ENCODE measurements around the gene PIK3R3.

The PIK3R3 gene

DNA sequence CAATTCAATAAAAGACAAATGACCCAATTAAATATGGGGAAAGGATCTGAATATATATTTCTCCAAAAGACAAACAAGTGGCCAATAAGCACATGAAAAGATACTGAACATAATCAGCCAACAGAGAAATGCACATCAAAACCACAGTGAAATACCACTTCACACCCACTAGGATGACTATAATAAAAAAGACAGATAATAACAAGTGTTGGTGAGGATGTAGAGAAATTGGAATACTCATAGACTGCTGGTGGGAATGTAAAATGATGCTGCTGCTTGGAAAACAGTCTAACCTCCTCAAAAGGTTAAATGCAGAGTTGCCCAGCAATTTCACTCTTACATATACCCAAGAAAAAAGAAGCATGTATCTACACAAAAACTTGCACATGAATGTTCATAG, 48.9 kb downstream of the PIK3R3 start:
- DNase-seq (ENCODE audit: low spot score): no peak
- Histone ChIP-seq H3K4me3 (no peak overlapping the region), H3K27ac (no peak overlapping the region)
- TF ChIP-seq CTCF (IDR thresholded peaks at IDR 0.05): no peak

DNA sequence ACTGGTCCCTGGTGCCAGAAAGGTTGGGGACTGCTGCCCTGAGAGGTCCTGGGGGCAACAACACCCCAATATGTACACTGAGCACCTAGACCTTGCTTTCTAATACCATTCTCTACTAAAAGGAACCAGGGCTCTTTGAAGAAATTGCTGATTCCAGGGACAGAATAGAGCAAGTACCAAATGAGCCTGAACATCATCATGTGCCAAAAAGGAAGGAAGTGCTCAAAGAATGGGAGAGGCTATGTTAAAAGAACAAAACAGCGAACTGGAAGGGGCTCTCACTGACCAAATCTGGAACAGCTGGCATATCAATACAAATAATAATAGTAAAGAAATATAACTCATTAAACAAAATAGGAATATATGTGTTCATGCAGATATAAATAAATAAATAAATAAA, 50.8 kb downstream of the PIK3R3 start:
- no peak overlapping the region for H3K4me3 ChIP-seq
- no peak for TF ChIP-seq CTCF (IDR thresholded peaks at IDR 0.05)
- DNase-seq (ENCODE audit: low spot score): no peak
- peak overlapping the region in 1 of 2 donors; percentile 35 for H3K27ac ChIP-seq

DNA sequence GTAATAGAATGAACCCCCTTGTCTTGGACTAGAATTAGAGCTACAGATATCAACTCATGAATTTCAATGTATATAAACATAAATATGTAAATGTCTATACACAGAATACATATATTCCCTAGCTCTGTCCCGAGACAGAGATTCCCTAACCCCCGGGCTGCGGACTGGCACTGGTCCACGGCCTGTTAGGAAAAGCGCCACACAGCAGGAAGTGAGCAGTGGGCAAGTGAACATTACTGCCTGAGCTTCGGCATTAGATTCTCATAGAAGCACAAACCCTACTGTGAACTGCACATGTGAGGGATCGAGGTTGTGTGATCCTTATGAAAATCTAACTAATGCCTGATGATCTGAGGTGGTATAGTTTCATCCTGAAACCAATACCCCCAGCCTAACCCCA, 51.2 kb downstream of the PIK3R3 start:
- Histone ChIP-seq H3K4me3 (no peak overlapping the region), H3K27ac (peak overlapping the region in 1 of 2 donors; percentile 35)
- no peak for TF ChIP-seq CTCF (IDR thresholded peaks at IDR 0.05)
- DNase-seq (ENCODE audit: low spot score): no peak

- no peak overlapping the region for H3K27ac ChIP-seq
- DNase-seq (ENCODE audit: low spot score): no peak
- no peak for TF ChIP-seq CTCF (IDR thresholded peaks at IDR 0.05)
Measured at GRCh38 chr1:46080257-46080656, 52.2 kb downstream of the PIK3R3 start.

GRCh38 chr1:46077644-46078043, 54.8 kb downstream of the PIK3R3 start:
- TF ChIP-seq CTCF (IDR thresholded peaks at IDR 0.05): no peak
- Histone ChIP-seq H3K27ac (no peak overlapping the region), H3K4me3 (no peak overlapping the region)
- DNase-seq (ENCODE audit: low spot score): no peak

More at GRCh38 chr1:46080257-46080656, 52.2 kb downstream of the PIK3R3 start:
- no peak overlapping the region for H3K4me3 ChIP-seq

DNA sequence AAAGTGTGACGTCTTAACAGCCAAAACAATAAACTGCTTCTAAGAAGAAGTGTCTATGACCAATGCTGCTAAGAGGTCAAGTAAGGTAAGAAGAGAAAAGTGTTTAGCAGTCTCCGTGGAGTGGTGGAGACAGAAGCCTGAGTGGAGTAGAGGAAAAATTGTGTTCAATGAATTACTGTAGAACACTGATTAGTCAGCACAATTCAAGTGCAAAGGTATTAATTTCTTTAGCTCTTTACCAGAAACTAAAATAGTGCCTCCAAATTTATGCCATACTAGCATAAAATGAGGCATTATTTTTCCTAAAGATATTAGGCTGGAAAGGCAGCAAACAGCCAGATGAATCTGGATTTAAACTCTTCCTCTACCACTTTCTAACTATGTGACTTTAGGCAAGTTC, 56.1 kb downstream of the PIK3R3 start:
- DNase-seq (ENCODE audit: low spot score): no peak
- no peak overlapping the region for H3K4me3 ChIP-seq
- H3K27ac ChIP-seq: no peak overlapping the region
- TF ChIP-seq CTCF (IDR thresholded peaks at IDR 0.05): no peak

DNA sequence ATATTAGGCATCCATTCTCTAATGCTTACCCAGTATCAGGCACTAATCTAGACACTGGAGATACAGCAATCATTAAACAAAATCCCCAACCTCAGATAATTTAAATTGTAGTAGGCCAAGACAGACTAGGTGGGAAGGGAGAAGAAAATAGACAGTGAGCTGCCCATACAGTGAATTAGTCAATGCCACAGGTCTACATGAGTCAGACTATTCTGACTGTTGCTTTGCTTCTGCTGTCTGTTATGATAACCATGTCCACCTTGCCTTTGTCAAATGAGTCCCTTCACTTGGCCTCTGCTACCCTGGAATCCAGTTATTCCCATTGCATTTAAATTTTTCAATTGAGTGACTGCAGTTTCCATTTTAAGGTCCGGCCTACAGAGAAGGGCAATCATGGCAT, 59.5 kb downstream of the PIK3R3 start:
- no peak overlapping the region for H3K27ac ChIP-seq
- no peak for DNase-seq (ENCODE audit: low spot score)
- no peak overlapping the region for H3K4me3 ChIP-seq
- TF ChIP-seq CTCF (IDR thresholded peaks at IDR 0.05): no peak

Measured in coronary artery (tissue), 2 donors.